ENCODE measurements around the gene LIMS2. TPM values are rescaled to one million over a fixed set of nuclear protein-coding genes. Genes with fewer than 3 reads are reported as not detected.

Gene LIMS2
- total RNA-seq, 3 donors from 2014 or later, result 4.4 to 8.8 (median 5.2) TPM

DNA sequence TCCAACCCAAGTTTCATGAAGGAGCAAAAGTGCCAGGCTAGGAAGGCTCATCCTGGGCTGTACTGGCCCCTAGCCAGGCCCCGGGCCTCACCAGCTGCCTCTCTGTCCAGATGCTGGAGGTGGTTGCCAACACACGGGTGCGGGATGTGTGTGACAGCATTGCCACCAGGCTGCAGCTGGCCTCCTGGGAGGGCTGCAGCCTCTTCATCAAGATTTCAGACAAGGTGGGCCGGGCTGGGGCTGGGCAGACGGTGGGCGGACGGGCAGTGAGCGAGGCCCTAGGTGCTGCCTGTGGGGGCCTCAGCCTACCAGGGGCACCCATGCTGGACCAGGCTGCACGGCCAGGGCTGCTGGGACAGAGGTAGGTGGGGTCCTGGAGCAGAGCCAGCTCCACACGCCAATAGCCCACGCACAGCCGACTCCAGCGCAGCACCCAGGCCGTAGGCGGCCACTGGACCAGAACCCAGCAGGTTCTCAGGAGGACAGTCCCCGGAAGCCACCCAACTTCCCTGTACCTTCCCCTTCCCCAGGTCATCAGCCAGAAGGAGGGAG, 41.2 kb downstream of the LIMS2 start:
- Mint-ChIP-seq H3K4me3 (no peak overlapping the region), H3K36me3 (ENCODE audit: insufficient read depth) (no peaks in the 10 kb centered on the region), H3K4me1 (ENCODE audit: low read depth) (peaks cover 53% of the 10 kb centered on the region), H3K27me3 (ENCODE audit: low read depth) (no peaks in the 10 kb centered on the region), H3K9me3 (no peaks in the 10 kb centered on the region)
- DNase-seq, result no peak
- ATAC-seq, result no peak

GRCh38 chr2:127633556-127634065, 41.7 kb downstream of the LIMS2 start:
- DNase-seq, result no peak
- no peak for ATAC-seq
- Mint-ChIP-seq H3K4me3 (no peak overlapping the region), H3K9me3 (no peaks in the 10 kb centered on the region), H3K36me3 (ENCODE audit: insufficient read depth) (no peaks in the 10 kb centered on the region), H3K4me1 (ENCODE audit: low read depth) (peaks cover 47% of the 10 kb centered on the region), H3K27me3 (ENCODE audit: low read depth) (no peaks in the 10 kb centered on the region)

DNA sequence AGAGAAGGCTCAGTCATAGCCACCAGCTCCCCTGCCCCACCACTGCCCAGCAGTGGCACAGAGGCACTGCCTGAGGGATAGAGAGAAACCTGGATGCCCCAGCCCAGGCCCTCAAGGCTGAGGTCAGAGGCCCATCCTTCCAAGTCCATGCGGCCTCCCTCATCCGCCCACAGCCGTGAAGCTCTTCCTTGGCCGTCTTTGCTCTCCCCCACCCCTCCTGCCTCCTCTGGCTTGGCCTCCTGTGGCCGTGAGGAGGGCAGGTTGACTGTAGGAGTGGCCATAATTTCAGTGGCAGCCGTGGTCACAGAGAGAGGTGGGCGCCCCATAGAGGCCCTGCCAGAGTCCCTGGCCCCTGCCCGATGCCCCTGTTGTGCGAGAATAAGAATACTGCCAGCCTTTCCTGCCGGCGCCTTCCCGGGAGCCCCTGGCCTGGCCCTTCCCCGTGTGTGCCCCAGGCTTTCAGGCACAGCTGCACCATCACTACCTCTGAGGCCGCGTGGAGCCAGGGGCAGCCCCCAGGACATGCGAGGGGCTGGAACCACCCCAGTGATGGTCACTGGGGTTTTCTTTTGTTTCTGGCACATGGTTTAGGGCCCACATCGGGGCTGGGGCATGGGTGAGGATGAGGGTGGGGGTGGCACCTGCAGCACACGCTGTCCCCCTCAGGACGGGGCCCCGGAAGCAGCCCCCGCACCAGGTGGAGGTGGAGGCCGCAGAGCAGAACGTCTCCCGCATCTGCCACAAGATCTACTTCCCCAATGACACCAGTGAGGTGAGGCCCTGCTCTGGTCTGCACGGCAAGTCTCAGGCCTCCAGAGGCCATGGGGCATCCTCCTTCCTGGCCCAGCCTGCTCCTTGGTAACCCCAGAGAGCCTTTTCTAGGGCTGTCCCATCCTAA, 42.5 kb downstream of the LIMS2 start:
- Mint-ChIP-seq H3K4me1 (ENCODE audit: low read depth) (peaks cover 41% of the 10 kb centered on the region), H3K9me3 (no peaks in the 10 kb centered on the region), H3K36me3 (ENCODE audit: insufficient read depth) (no peaks in the 10 kb centered on the region), H3K4me3 (no peak overlapping the region), H3K27me3 (ENCODE audit: low read depth) (no peaks in the 10 kb centered on the region)
- ATAC-seq (peak; percentile 25 to 31), DNase-seq (no peak)

DNA sequence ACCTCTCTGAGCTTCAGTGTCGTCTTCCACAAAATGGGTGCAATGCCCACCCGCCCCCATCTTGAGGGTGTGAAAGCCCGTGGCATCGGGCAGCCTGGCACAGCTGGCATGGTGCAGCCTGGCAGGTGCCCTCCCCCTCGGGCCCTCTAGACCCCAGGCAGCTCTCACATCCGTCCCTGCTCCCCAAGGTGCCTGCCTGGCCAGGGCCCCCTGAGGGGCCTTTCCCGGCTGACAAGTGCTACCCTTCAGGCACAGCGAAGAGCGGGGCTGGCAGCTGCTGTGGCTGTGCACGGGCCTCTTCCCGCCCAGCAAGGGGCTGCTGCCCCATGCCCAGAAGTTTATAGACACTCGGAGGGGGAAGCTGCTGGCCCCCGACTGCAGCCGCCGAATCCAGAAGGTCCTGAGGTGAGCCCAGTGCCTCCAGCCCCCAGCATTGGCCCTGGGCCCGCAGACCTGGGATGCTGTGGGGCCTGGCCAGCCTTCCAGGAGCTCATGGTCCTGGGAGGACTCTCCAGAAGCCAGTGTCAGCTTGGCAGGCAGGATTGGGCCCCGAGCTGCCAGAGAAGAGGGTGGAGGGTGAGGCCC, 43.2 kb downstream of the LIMS2 start:
- Mint-ChIP-seq H3K27me3 (ENCODE audit: low read depth) (no peaks in the 10 kb centered on the region), H3K4me1 (ENCODE audit: low read depth) (peaks cover 36% of the 10 kb centered on the region), H3K36me3 (ENCODE audit: insufficient read depth) (no peaks in the 10 kb centered on the region), H3K9me3 (no peaks in the 10 kb centered on the region), H3K4me3 (no peak overlapping the region)
- ATAC-seq (no peak), DNase-seq (no peak)

DNA sequence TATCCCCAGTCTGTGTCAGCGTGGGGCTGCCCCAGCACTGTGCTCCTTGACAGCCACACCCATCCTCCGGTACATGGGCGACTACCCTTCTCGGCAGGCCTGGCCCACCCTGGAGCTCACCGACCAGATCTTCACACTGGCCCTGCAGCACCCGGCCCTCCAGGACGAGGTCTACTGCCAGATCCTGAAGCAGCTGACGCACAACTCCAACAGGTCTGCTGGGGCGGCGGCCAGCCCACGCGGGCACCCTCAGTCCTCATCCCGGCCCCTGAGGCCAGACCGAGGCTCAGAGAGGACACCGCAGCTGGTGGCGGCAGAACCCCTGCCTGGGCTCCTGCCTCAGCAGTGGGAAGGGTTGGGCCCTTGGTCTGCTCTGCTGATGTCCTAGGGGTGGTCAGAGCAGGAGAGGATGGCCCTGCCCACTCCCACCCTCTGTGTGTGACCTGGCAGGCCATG, 43.8 kb downstream of the LIMS2 start:
- DNase-seq (no peak), ATAC-seq (no peak)
- Mint-ChIP-seq H3K36me3 (ENCODE audit: insufficient read depth) (no peaks in the 10 kb centered on the region), H3K4me1 (ENCODE audit: low read depth) (peaks cover 32% of the 10 kb centered on the region), H3K27me3 (ENCODE audit: low read depth) (no peaks in the 10 kb centered on the region), H3K9me3 (no peaks in the 10 kb centered on the region), H3K4me3 (no peak overlapping the region)

- Mint-ChIP-seq H3K9me3 (no peaks in the 10 kb centered on the region), H3K4me1 (ENCODE audit: low read depth) (peaks cover 26% of the 10 kb centered on the region), H3K36me3 (ENCODE audit: insufficient read depth) (no peaks in the 10 kb centered on the region), H3K4me3 (no peak overlapping the region), H3K27me3 (ENCODE audit: low read depth) (no peaks in the 10 kb centered on the region)
- no peak for ATAC-seq
- no peak for DNase-seq
These were observed 44.3 kb downstream of the LIMS2 start for GRCh38 chr2:127630864-127631540.

- H3K27me3 Mint-ChIP-seq (ENCODE audit: low read depth), result no peaks in the 10 kb centered on the region
- H3K36me3 Mint-ChIP-seq (ENCODE audit: insufficient read depth), result no peaks in the 10 kb centered on the region
- no peak overlapping the region for H3K4me3 Mint-ChIP-seq
- no peak for ATAC-seq
- H3K4me1 Mint-ChIP-seq (ENCODE audit: low read depth), result peaks cover 25% of the 10 kb centered on the region
- DNase-seq, result no peak
- H3K9me3 Mint-ChIP-seq, result no peaks in the 10 kb centered on the region
These were observed 45.0 kb downstream of the LIMS2 start for GRCh38 chr2:127630096-127630863.

- no peaks in the 10 kb centered on the region for H3K9me3 Mint-ChIP-seq
- no peak overlapping the region for H3K4me3 Mint-ChIP-seq
- no peak for DNase-seq
- ATAC-seq, result no peak
- no peaks in the 10 kb centered on the region for H3K27me3 Mint-ChIP-seq (ENCODE audit: low read depth)
- H3K36me3 Mint-ChIP-seq (ENCODE audit: insufficient read depth), result no peaks in the 10 kb centered on the region
- H3K4me1 Mint-ChIP-seq (ENCODE audit: low read depth), result peaks cover 19% of the 10 kb centered on the region
These were observed 45.7 kb downstream of the LIMS2 start for GRCh38 chr2:127629637-127630036.

- no peak for DNase-seq
- Mint-ChIP-seq H3K9me3 (no peaks in the 10 kb centered on the region), H3K36me3 (ENCODE audit: insufficient read depth) (no peaks in the 10 kb centered on the region), H3K27me3 (ENCODE audit: low read depth) (no peaks in the 10 kb centered on the region), H3K4me1 (ENCODE audit: low read depth) (peaks cover 18% of the 10 kb centered on the region), H3K4me3 (no peak overlapping the region)
- no peak for ATAC-seq
These were observed 46.3 kb downstream of the LIMS2 start for GRCh38 chr2:127628767-127629614.

DNA sequence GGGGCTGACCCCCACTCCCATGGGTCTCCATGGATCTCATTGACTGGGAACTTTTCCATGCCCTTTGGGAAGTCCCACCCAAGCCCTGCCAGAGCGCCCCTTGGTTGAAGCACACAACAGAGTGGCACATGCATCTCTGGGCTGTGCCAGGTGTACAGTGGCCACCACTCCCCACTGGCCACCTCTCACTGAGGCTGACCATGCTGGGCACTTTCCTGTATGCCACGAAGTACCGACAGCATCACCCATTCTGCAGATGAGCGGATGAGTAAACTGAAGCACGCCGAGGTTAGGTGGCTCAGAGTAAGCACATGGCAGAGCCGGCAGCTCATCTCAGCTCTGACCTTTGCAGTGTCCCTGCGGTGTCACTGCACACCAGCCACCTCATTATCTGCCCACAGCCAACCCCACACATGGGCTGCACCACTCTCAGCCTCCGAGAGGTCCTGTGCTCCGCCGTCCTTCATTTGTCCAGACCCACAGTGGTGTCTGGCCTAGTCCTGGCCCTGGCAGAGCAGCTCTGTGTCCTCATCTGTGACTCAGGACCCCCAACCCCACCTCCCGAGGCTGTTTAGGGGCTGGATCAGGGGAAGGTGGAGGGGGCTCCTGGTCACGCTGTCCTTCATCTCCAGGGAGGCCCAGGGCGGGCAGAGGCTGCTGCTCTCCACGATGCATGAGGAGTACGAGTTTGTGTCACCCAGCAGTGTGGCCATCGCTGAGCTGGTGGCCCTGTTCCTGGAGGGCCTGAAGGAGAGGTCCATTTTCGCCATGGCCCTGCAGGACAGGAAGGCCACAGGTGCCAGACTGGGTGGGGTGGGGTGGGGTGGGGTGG, 47.4 kb downstream of the LIMS2 start:
- Mint-ChIP-seq H3K27me3 (ENCODE audit: low read depth) (no peaks in the 10 kb centered on the region), H3K36me3 (ENCODE audit: insufficient read depth) (no peaks in the 10 kb centered on the region), H3K9me3 (no peaks in the 10 kb centered on the region), H3K4me1 (ENCODE audit: low read depth) (peaks cover 7% of the 10 kb centered on the region), H3K4me3 (no peak overlapping the region)
- DNase-seq (no peak), ATAC-seq (no peak)

- Mint-ChIP-seq H3K4me3 (no peak overlapping the region), H3K36me3 (ENCODE audit: insufficient read depth) (no peaks in the 10 kb centered on the region), H3K4me1 (ENCODE audit: low read depth) (peaks cover 3% of the 10 kb centered on the region), H3K9me3 (no peaks in the 10 kb centered on the region), H3K27me3 (ENCODE audit: low read depth) (no peaks in the 10 kb centered on the region)
- ATAC-seq, result no peak
- no peak for DNase-seq
These were observed 48.2 kb downstream of the LIMS2 start for GRCh38 chr2:127626917-127627739.

DNA sequence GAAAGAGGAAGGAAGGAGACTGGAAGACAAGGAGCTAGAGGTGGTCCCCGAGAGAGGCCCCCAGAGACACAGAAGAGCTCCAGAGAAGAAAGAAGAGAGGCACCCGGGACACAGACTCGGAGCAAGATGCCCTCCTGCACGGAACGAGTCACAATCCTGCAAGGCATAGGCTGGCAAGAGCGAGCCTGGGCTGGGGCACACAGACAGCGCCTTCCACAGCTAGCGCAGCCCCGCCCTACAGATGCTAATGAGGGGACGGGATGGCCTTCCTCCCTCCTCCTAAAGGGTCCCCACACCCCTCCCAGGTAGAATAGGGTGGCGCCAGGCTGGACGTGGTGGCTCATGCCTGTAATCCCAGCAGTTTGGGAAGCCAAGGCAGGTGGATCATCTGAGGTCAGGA, 49.2 kb downstream of the LIMS2 start:
- Mint-ChIP-seq H3K4me1 (ENCODE audit: low read depth) (peaks cover 3% of the 10 kb centered on the region), H3K27me3 (ENCODE audit: low read depth) (no peaks in the 10 kb centered on the region)

More for the DNA sequence above, 49.2 kb downstream of the LIMS2 start:
- Mint-ChIP-seq H3K9me3 (no peaks in the 10 kb centered on the region), H3K36me3 (ENCODE audit: insufficient read depth) (no peaks in the 10 kb centered on the region), H3K4me3 (no peak overlapping the region)
- DNase-seq (no peak), ATAC-seq (no peak)

Measured in activated T-cell treated with anti-CD3 and anti-CD28 coated beads, Interleukin-2, amount 50 U/mL, for 4 hours (primary cell).